ENCODE data around the gene TIPARP. TPM values are rescaled to one million over a fixed set of nuclear protein-coding genes. Genes with fewer than 3 reads are reported as not detected.

The TIPARP gene
- total and polyA plus RNA-seq, 2 of the 13 experiments (the other 11 are each of a cell fraction or from before 2014, with no cell fraction given): 7.3 to 19.7 TPM

DNA sequence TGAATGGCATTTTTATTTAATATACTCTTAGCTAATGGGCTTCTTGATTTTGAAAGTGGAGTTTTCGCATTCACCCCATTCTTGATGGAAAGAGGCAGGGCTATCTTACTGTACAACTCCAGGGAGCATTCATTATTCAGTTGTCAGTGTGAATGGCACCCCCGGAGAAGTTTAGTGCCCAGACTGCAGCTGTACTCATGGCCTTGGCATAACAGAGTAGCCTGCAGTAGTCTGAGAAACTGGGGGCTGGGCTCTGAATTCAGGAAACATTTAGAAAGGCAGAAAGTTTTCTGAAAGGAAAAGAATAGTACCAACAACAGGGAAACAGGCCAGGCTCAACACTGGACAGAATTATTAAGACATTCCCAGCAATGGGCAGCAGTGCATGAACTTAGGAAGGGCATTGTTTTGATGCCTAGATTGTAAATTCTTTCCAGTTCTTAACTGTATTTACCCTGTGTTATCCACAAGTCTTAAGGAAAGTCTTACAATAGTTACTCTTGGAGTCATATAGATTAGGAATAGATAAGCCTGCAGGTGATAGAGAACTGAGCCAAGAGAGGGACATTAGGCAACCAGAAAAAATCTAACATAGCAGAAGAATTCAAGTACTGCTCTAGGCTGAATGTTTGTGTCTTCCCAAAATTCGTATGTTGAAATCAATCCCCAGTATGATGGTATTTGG, 44.4 kb downstream of the TIPARP start (continued):
- no peak for TF ChIP-seq BCLAF1 (IDR thresholded peaks at IDR 0.05)
- TF ChIP-seq ZSCAN22 (CRISPR knock-in tag; IDR thresholded peaks at IDR 0.05): no peak
- no peak for TF ChIP-seq GATAD1 (CRISPR knock-in tag; IDR thresholded peaks at IDR 0.05)

DNA sequence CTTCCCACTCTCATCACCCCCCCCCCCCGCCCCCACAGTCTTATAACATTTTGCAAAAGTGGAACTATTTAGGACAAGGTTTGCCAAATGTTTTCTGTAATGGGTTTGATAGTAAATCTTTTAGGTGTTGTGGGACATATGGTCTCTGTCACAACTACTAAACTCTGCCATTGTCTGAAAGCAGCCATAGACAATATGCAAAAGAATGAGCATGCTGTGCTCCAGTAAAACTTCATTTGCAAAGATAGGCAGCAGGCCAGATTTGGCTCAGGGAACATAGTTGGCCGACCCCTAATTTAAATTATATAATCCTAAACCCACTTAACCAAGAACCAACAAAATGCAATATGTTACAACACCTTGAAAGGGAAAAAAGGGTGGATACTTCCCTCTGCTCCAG, 46.4 kb downstream of the TIPARP start:
- no peaks in the 10 kb centered on the region for H3K27me3 ChIP-seq (ENCODE audit: control insufficient read depth in 1 of 2, insufficient read depth in 2 of 2, low read length in 2 of 2)
- WGBS (ENCODE audit: low lambda C conversion rate): 69% methylated on average over 2 of the region's 2 CpGs
- ATAC-seq (no peak), FAIRE-seq (no peak), DNase-seq (ENCODE audit: low spot score) (no peak)
- no peak overlapping the region for H2AFZ ChIP-seq (ENCODE audit: low read length)
- no peak overlapping the region for H3K9ac ChIP-seq (ENCODE audit: insufficient read depth, low read depth, low read length)
- H3K36me3 ChIP-seq (replicated peaks in 1 of 2; ENCODE audit: control insufficient read depth in 1 of 2, insufficient read depth in 2 of 2, low read length in 2 of 2): no peaks in the 10 kb centered on the region
- no peak overlapping the region for H3K27ac ChIP-seq (ENCODE audit: extremely low read length, insufficient read depth, low read length)
- BruUV-seq (replicated peaks): no TSS peak
- POLR2A ChIA-PET: no interaction called here
- H3K4me2 ChIP-seq (ENCODE audit: low read depth, low read length): no peak overlapping the region
- H3K9me3 ChIP-seq (ENCODE audit: low read length): no peaks in the 10 kb centered on the region
- no peak overlapping the region for H3K4me3 ChIP-seq (replicated peaks in 1 of 3; ENCODE audit: insufficient read depth in 1 of 3, low read depth in 2 of 3, low read length in 3 of 3)
- H3K79me2 ChIP-seq (ENCODE audit: insufficient read depth, low read length): no peaks in the 10 kb centered on the region
- intact Hi-C loops (cut with micrococcal nuclease; ENCODE audit: unreplicated experiment) (no loop called here), in situ Hi-C loops (cut with HindIII; ENCODE audit: extremely low pct_ligation_motif_present, low pct_unique_long_range_greater_than_20kb) (no loop called here)
- no peak for TF ChIP-seq EEA1 (CRISPR knock-in tag; IDR thresholded peaks at IDR 0.05; ENCODE audit: borderline replicate concordance)
- no peak for TF ChIP-seq ZNF562 (CRISPR knock-in tag; IDR thresholded peaks at IDR 0.05; ENCODE audit: borderline replicate concordance)
- TF ChIP-seq NPAS2 (CRISPR knock-in tag; IDR thresholded peaks at IDR 0.05; ENCODE audit: borderline replicate concordance): no peak
- TF ChIP-seq KAT7 (CRISPR knock-in tag; IDR thresholded peaks at IDR 0.05; ENCODE audit: borderline replicate concordance): no peak
- no peak for TF ChIP-seq IKZF5 (CRISPR knock-in tag; IDR thresholded peaks at IDR 0.05)
- TF ChIP-seq MED1 (CRISPR knock-in tag; IDR thresholded peaks at IDR 0.05): no peak
- TF ChIP-seq ZNF180 (CRISPR knock-in tag; IDR thresholded peaks at IDR 0.05; ENCODE audit: borderline replicate concordance, low read depth): no peak
- TF ChIP-seq AGO1 (IDR thresholded peaks at IDR 0.05; ENCODE audit: low read depth, low read length, poor library complexity, severe bottlenecking): no peak
- TF ChIP-seq, protein P1, sequence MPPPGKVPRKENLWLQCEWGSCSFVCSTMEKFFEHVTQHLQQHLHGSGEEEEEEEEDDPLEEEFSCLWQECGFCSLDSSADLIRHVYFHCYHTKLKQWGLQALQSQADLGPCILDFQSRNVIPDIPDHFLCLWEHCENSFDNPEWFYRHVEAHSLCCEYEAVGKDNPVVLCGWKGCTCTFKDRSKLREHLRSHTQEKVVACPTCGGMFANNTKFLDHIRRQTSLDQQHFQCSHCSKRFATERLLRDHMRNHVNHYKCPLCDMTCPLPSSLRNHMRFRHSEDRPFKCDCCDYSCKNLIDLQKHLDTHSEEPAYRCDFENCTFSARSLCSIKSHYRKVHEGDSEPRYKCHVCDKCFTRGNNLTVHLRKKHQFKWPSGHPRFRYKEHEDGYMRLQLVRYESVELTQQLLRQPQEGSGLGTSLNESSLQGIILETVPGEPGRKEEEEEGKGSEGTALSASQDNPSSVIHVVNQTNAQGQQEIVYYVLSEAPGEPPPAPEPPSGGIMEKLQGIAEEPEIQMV (CRISPR knock-in tag; IDR thresholded peaks at IDR 0.05; ENCODE audit: low read depth): no peak
- no peak for TF ChIP-seq ZSCAN30 (CRISPR knock-in tag; IDR thresholded peaks at IDR 0.05)
- no peak for TF ChIP-seq NBN (conservative IDR thresholded peaks at IDR 0.05)
- CTCF ChIA-PET (ENCODE audit: low intra/inter-chr PET ratio, low total read pairs): no interaction called here
- H4K20me1 ChIP-seq (ENCODE audit: insufficient read depth, low read length): no peaks in the 10 kb centered on the region
- H3K4me1 ChIP-seq (ENCODE audit: insufficient read depth, low read length): no peaks in the 10 kb centered on the region
